NCI-H146 treated with DMSO at 0.1 percent for 48 hours (cell line): ENCODE data around the gene COL20A1.
"Not testable (repeated sequence)": the region's sequence is repeated elsewhere in the genome, so short reads cannot be mapped to it uniquely, and the experiment has no call there.

Experiments
- DNase-seq: peaks from one replicate; lab custom pipeline; 2025; ENCODE audit not compliant: unreplicated experiment; lab: John Stamatoyannopoulos, UW

Gene COL20A1

GRCh38 chr20:63370618-63371187 is 77.7 kb downstream of the COL20A1 start:
- no peak for DNase-seq

- no peak for DNase-seq
Measured at GRCh38 chr20:63371291-63371865, 78.4 kb downstream of the COL20A1 start.

GRCh38 chr20:63372971-63373885 is 80.2 kb downstream of the COL20A1 start:
- no peak for DNase-seq

GRCh38 chr20:63373996-63374395 is 81.0 kb downstream of the COL20A1 start:
- DNase-seq: no peak

GRCh38 chr20:63374504-63374903 is 81.5 kb downstream of the COL20A1 start:
- DNase-seq: no peak

GRCh38 chr20:63375438-63375837 is 82.5 kb downstream of the COL20A1 start:
- DNase-seq: no peak

- DNase-seq: no peak
Measured at GRCh38 chr20:63376283-63377250, 83.6 kb downstream of the COL20A1 start.

- no peak for DNase-seq
Measured at GRCh38 chr20:63377256-63377941, 84.4 kb downstream of the COL20A1 start.

- DNase-seq: no peak
Measured at GRCh38 chr20:63377951-63378381, 85.0 kb downstream of the COL20A1 start.

GRCh38 chr20:63378626-63379025 is 85.6 kb downstream of the COL20A1 start:
- DNase-seq: no peak

GRCh38 chr20:63379296-63379695 is 86.3 kb downstream of the COL20A1 start:
- no peak for DNase-seq

- not testable (repeated sequence) for DNase-seq
Measured at GRCh38 chr20:63379872-63380271, 86.9 kb downstream of the COL20A1 start.

GRCh38 chr20:63380346-63380870 is 87.4 kb downstream of the COL20A1 start:
- no peak for DNase-seq

- no peak for DNase-seq
Measured at GRCh38 chr20:63381781-63382431, 88.9 kb downstream of the COL20A1 start.

- no peak for DNase-seq
Measured at GRCh38 chr20:63382551-63383300, 89.7 kb downstream of the COL20A1 start.

- no peak for DNase-seq
Measured at GRCh38 chr20:63383556-63383955, 90.6 kb downstream of the COL20A1 start.

GRCh38 chr20:63384336-63384735 is 91.3 kb downstream of the COL20A1 start:
- no peak for DNase-seq
